Stimulated activated CD8-positive, alpha-beta memory T cell treated with anti-CD3 and anti-CD28 coated beads, Interleukin-4, amount 100 ng/mL, for 1 hour (primary cell): ENCODE data around the gene VSTM1.
"Not testable (repeated sequence)": the region's sequence is repeated elsewhere in the genome, so short reads cannot be mapped to it uniquely, and the experiment has no call there.

Experiments
- DNase-seq, 2 donors: peaks; one replicate each; pipeline ENCODE4 v3.0.0-alpha.2; 2020; ENCODE audit warnings: low read depth in 2 of 2, low spot score in 1 of 2

VSTM1 gene, protein sequence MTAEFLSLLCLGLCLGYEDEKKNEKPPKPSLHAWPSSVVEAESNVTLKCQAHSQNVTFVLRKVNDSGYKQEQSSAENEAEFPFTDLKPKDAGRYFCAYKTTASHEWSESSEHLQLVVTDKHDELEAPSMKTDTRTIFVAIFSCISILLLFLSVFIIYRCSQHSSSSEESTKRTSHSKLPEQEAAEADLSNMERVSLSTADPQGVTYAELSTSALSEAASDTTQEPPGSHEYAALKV

DNA sequence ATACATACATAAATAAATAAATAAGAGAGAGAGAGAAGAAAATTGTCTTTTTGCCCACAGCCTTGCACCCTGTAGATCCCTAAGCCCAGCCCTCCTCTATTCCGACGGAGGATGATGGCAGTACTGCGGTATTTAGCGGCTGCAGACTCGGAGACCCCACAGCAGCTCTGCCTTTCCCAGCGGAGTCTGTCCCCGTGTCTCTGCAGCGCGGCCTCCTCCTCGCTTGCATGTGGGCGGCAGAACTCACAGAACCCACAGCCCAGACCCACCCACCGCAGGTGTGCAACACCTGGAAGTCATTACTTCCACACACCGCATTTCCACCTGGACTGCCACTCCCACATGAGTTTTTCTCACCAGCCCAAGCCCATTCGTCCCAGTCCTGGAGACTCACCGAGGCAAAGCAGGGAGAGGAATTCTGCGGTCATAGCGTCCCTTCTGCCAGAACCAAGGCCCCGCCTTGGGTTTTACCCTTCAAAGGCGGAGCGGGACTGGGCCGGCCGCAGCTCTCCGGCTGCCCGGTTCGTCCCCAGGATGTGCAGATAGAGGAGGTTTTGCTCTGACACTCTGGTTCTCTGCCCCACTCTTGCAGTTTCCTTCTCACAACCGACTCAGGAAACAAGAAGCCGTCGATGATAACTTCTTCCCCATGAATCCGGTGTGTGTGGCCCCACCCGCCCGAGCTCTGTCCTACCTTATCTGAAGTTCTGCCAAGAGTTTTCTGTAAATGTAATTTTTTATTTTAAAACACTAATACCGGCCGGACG lies at the start of gene VSTM1:
VSTM1 (minus strand) TSS at position 548 of the 767 bp plus-strand sequence; CDS start at position 428, 120 bp downstream.
- no peak for DNase-seq

DNA sequence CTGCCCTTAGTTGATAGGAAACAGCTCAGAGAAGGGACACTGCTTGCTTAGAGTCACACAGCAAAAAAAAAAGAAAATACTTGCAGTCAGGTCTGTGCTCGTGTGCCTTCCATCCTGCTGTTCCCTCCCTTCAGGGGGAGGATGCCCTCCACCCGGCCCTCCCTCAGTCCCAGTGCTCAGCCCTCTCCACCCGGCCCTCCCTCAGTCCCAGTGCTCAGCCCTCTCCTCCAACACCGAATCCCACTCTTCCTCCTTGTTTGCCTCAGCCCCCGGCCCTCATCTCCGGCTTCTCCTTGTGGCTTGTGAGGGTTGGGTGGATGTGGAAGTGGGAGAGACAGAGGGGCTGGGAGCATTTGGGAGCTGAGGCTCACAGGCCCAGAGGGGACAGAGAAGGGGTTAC lies 46.0 kb upstream of the VSTM1 start:
- DNase-seq = no peak

DNA sequence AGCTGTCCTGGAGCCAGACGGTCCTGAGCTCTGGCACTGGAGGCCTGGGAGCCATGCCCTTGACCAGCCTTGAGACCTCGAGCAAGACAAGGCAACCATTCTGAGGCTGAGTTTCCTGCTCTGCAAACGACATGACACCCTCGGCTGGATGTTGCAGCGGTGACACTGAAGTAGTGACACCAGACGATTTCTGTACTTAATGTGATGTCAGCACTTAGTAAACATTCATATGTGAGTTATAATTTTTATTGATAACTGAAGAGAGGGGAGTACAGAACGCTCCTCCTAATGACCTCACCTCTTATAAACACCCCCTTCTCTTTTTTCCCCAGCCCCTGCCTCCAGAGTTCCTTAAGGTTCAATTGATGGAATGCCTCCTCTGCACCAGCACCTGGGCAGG lies 44.8 kb upstream of the VSTM1 start:
- DNase-seq = no peak

DNA sequence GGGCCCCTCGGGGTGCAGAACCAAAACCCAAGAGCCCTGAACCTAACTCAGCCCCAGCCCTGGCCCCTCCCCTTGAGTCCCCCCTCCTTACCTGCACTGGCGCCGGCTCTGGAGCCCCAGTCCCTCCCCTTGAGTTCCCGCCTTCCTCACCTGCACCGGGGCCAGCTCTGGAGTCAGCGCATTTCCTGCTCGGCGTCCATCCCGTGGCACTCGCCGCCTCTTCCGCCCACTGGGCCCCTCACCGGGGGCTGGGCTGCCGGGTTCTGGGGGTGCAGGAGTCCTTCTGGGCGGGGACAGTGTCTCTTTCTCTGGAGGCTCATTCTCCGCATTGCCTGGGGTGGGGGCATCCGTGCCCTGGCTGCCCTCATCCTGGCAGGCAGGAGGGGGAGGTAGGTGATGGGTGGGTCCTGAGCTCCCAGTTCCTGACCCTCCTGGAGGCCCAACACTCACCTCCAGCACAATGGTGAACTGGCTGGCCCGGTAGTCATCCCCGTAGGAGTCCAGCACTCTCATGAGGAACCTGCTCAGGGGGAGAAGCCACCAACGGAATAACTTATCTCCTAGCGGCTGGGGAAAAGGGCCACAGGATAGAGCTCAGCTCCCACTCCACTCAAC lies 44.3 kb upstream of the VSTM1 start:
- no peak for DNase-seq

DNA sequence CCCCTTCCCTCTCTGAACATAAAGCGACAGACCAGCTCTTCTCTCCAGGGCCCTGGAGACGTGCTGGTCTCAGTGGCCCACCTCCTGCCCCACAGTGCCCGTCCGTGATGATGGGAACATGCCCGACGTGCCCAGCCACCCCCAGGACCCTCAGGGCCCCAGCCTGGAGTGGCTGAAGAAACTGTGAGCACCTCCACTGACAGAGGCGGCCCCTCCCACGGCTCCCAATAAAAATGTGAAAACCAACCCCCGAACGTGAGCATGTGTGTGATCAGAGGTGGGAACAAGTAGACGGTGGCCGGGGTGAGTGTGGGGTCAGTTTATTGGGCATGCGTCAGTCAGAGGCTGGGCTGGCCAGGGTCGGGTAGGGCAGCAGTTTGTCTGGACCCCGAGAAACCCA lies 43.0 kb upstream of the VSTM1 start:
- no peak for DNase-seq

DNA sequence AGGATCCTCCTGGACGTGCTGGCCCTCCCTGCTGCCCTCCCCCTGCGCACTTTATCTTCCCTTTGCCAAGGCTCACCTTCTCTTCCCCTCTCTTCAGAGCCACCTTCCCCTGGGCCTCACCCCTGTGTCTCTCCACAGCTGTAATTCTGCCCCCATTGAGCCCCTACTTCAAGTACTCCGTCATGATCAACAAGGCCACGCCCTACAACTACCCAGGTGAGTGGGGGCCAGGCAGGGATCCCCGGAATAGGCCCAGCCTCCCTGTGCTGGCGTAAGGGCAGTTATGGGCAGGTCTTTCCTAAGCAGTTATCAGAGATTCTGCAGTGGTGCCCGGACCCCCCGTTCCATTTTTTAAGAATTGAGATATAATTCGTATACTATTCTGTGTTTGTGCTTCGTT lies 42.1 kb upstream of the VSTM1 start:
- DNase-seq = no peak

DNA sequence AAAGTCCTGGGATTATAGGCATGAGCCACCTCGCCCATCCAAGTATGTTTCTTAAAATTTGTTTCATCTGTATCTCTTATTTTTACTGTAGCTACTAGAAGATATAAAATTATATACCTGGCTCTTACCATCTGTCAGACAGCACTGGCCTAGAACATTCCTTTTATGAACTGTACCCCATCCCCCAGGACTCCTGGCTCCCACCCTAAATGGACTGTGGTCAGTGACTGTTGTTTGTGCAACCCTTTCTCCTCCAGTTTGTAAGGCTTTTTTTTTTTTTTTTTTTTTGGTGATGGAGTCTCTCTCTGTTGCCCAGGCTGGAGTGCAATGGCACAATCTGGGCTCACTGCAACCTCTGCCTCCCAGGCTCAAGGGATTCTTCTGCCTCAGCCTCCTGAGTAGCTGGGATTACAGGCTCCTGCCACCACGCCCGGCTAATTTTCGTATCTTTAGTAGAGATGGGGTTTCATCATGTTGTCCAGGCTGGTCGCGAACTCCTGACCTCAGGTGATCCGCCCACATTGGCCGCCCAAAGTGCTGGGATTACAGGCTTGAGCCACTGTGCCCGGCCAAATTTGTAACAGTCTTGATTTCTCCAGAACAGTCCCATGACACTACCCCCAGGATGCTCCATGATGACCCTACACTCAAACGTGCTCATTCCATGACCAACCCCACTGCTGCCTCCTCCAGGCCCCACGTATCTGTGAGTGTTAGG lies 41.5 kb upstream of the VSTM1 start:
- DNase-seq = no peak

DNA sequence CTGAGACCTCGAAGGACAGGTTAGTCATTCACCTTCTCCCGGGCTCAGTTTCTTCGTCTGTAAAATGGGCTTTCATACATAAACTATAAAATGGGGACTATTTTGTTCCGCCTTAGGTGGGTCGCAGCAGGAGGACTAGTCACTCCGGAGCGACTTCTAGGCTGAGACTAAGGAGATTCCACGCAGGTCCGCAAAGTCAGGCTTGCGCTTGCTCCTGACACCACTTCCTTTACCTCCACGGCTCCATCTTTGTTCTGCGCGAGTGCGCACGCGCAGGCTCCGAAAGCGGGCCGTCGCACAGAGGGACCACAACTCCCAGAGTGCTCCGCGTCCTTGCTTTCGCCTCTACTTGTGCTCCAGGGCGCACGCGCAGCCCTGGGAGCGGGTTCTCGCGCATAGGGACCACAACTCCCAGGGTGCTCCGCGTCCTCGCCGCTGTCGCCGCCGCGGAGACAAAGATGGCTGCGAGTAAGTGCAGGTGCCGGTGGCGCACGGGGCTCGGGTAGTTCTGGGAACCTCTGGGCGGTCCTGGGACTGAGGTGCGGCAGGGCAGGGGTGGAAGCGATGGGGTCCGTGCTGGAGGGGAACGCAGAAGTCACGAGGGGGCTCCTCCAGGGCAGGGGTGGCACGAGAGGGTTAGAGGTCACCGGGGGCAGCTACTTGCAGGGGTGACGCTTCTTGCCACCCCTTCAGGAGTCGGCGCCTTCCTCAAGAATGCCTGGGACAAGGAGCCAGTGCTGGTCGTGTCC lies 38.9 kb upstream of the VSTM1 start, which contains the start of gene NDUFA3:
NDUFA3 (plus strand) TSS at position 435 of the 749 bp plus-strand sequence; CDS start at position 459, 24 bp downstream.
- peak; percentile 86 to 94 for DNase-seq

DNA sequence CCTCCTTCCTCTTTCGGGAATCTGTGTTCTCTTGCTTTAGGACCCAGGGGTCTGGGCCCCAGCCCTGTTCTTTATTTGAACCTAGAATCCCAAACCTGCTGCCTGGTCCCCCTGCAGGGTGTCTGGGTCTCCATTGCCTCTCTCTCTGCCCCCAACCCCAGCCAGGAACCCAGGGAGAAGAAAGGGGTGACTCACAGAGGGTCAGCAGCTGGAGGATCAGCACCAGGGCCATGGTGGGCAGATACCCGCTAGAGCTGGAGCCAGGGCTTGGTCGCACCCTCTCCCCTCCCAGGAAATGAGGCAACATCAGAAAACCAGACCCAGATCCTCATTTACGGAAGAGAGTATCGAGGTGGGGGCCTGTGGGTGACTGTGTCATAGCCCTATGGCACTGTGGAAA lies 36.9 kb upstream of the VSTM1 start, which contains the start of gene OSCAR:
OSCAR (minus strand) TSS at position 243 of the 400 bp plus-strand sequence; CDS start at position 232, 11 bp downstream.
- no peak for DNase-seq

DNA sequence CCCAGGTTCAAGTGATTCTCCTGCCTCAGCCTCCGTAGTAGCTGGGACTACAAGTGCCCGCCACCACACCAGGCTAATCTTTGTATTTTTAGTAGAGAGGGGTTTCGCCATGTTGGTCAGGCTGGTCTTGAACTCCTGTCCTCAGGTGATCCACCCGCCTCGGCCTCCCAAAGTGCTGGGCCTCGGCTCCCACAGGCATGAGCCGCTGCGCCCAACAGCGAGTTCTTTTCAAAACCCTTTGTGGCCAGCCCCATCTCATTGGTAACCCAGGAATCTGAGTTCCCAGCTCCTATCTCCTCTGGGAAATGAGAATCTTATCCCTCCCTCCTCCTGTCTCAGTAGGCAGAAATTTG lies 36.2 kb upstream of the VSTM1 start:
- DNase-seq = not testable (repeated sequence)

DNA sequence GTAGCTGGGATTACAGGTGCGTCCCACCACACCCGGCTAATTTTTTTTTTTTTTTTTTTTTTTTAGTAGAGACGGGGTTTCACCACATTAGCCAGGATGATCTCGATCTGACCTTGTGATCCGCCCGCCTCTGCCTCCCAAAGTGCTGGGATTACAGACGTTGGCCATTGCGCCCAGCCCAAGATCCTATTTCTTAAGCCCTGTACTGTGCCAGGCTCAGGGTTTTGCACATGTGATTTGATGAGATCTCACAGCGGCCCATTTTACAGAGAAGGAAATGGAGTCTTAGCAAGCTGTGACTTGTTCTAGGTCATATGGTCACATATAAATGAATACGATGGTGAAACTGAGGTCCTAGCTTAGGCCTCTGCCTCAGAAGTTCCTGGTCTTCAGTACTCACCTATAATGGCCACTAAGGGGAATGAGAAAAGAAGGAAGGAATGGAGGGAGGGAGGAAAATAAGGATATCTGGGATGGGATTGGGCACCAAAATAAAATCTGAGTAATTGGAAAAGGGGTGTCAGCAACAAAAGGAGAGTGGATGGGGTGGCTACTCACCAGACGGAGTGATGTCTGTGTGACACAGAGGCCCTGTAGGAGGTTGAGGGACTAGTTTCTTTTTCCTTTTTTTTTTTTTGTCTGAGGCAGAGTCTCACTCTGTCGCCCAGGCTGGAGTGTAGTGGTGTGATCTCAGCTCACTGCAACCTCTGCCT lies 35.6 kb upstream of the VSTM1 start:
- no peak for DNase-seq

DNA sequence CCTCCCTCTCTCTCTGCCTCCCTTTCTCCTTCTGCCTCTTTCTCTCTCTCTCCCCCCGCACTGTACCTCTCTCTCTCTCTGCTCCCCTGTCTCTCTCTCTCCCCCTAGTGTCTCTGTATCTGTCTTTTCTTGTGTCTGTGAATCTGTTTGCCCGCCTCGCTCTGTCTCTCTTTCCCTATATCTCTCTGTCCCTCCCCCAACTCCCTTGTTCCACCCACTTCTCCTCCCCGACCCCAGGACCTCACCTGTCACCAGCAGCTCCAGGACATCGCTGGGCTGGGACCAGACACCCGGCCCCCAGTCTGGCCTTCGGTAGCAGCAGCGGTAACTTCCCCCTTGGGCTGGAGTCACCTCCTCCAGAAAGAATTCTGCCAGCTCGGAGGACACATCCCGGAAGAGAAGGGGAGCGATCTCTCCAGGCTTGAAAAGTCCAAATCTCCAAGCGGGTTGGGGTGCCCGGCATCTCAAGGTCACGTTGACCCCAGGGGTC lies 33.0 kb upstream of the VSTM1 start:
- no peak for DNase-seq

DNA sequence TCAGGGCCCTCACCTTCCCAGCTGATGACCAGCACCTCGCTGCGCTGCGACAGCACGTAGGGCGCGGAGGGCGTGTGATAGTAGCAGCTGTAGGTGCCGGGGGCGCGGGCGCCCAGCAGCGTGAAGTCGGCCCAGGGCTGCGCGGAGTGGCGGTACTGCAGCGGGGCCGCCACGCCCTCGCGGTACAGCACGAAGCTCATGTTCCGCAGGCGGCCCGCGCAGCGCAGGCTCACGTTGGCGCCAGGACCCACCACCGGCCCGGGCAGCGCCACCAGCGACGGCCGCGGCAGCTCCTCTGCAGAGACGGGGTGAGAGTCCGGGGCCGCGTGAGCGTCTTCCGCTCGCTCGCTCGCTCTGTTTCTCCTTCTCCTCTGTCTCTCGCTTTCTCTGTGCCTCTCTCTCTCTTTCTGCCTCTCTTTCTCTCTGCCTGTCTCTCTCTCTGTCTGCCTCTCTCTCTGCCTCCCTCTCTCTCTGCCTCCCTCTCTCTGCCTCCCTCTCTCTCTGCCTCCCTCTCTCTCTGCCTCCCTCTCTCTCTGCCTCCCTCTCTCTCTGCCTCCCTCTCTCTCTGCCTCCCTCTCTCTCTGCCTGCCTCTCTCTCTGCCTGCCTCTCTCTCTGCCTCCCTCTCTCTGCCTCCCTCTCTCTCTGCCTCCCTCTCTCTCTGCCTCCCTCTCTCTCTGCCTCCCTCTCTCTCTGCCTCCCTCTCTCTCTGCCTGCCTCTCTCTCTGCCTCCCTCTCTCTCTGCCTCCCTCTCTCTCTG lies 32.3 kb upstream of the VSTM1 start:
- DNase-seq = not testable (repeated sequence)

DNA sequence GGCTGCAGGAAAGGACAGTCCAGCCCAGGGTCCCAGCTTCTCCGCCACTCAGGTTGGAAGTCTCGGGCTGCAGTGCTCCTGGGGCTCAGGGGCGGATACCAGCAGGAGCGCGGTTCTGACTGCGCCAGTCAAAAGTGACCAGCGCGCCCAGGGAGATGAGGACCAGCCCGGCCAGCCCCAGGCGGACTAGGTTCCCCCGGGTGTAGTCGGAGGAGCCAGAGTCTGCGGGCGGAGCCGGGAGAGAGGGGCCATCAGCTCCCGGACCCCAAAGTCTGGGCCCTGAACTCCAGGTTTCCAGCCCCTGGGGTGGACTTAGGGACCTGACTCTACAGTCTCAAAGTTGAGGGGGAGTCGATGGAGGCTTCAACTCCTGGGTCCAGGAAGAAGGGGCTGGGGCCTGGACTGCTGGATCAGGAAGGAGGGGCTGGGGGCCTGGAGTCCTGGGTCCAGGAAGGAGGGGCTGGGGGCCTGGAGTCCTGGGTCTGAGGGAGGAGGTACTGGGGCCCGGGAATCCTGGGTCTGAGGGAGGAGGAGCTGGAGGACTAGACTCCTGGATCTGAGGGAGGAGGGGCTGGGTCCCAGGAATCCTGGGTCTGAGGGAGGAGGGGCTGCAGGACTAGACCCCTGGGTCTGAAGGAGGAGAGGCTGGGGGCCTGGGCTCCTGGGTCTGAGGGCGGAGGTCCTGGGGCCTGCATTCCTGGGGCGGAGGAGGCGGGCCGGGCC lies 31.6 kb upstream of the VSTM1 start:
- no peak for DNase-seq

DNA sequence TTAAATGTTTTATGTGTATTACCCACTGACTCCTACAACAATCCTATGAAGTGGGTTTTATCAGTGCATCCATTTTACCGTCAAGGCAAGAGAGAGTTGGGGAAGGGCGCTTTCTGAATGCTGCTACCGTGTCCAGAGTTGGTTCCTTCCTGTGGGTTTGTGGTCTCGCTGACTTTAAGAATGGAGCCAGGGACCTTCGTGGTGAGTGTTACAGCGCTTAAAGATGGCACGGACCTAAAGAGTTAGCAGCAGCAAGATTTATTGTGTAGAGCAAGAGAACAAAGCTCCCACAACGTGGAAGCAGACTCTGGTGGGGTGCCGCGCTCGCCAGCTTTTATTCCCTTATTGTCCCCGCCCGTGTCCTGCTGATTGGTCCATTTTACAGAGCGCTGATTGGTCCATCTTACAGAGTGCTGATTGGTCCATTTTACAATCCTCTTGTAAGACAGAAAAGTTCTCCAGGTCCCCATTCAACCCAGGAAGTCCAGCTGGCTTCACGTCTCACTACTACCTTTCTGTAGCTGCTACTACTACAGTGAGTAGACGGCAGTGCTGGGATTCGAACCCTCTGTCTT lies 30.8 kb upstream of the VSTM1 start:
- DNase-seq = no peak

DNA sequence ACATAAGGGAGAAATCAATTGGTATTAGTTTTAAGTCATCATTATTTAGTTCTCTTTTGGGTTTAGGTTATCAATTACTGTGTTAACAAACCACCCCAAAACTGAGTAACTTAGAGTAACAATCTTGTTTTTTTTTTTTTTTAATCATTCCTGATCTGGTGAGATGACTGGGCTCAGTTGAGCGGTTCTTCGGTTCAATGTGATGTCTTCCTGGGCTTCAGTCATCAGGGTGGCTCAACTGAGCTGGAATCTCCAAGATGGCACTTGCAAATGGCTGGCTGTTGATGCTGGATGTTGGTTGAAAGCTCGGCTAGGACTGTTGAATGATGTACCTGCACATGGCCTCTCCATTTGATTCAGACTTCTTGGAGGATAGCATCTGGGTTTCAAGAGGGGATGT lies 20.7 kb upstream of the VSTM1 start:
- no peak for DNase-seq

DNA sequence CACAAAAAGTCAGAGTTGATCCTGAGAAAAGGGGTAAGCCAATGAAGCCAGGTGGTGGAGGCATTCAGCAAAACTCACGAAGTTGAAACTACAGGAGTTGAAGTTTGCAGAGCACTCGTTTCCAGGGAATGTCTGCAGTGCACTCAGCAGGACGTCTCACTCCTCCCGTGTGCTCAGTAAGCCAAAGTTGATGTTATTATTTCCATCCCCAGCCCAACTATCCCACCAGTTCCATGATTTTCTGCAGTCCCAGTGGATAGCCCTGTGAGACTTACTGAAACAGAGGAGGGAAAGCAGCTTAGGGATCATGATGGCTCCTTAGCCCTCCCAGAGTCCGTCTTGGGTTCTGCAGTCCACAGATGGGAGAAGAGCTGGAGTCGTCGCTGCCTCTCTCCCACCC lies 17.3 kb upstream of the VSTM1 start, which contains the start of gene TARM1:
TARM1 (minus strand) TSS at position 334 of the 400 bp plus-strand sequence; CDS start at position 309, 25 bp downstream.
- no peak for DNase-seq

DNA sequence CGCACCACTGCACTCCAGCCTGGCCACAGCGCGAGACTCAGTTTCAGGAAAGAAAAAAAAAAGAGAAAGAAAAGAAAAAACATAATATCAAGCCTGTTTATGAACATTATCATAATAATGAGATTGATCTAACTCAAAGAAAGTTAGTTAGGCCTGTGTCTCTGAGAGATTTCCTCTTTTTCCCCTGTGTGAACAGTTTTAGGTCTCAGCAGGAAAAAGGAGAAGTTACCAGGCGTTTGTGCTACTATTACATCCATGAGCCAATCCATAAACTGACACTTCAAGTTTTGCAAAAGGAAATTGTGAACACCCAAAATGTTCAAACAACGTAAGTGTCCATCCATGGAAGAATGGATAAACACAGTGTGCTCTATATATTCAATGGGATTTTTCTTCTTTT lies 13.6 kb upstream of the VSTM1 start:
- no peak for DNase-seq
